DOHH2 (cell line): ENCODE data around the gene NUPR1.

ENCODE experiments used
- H3F3A ChIP-seq: fragments of 200-600 bp; sonication (generic), shearing (Covaris generic); 2 replicates; pipeline ENCODE4 v1.6.0; 2016; ENCODE audit warnings: antibody characterized with exemption, mild to moderate bottlenecking; ENCODE audit not compliant: control insufficient read depth, insufficient read depth
- H3K27ac ChIP-seq: fragments of 200-600 bp; sonication (generic); 2 replicates; pipeline ENCODE4 v1.5.1; 2014; ENCODE audit warnings: low read depth, mild to moderate bottlenecking, low read length, moderate library complexity
- H3K27me3 ChIP-seq: fragments of 200-600 bp; sonication (generic); 2 replicates; pipeline ENCODE4 v1.6.1; 2014; ENCODE audit warnings: mild to moderate bottlenecking, low read length, mixed read lengths; ENCODE audit not compliant: control insufficient read depth
- H3K36me3 ChIP-seq: fragments of 200-600 bp; sonication (generic); 2 replicates; pipeline ENCODE4 v1.6.1; 2014; ENCODE audit warnings: mild to moderate bottlenecking, low read length, moderate library complexity, mixed read lengths; ENCODE audit not compliant: control insufficient read depth
- H3K4me1 ChIP-seq: fragments of 200-600 bp; sonication (generic); 2 replicates; pipeline ENCODE4 v1.6.1; 2014; ENCODE audit warnings: mild to moderate bottlenecking, low read length, mixed read lengths; ENCODE audit not compliant: control insufficient read depth
- H3K4me2 ChIP-seq: fragments of 200-600 bp; sonication (generic); 2 replicates; pipeline ENCODE4 v1.6.0; 2014; ENCODE audit warnings: mild to moderate bottlenecking, low read length, moderate library complexity
- H3K4me3 ChIP-seq: fragments of 200-600 bp; sonication (generic); 2 replicates; pipeline ENCODE4 v1.5.1; 2014; ENCODE audit warnings: mild to moderate bottlenecking, low read length, mixed read lengths
- H3K79me2 ChIP-seq: fragments of 200-600 bp; sonication (generic); 2 replicates; pipeline ENCODE4 v1.6.1; 2014; ENCODE audit warnings: mild to moderate bottlenecking, low read length, mixed read lengths; ENCODE audit not compliant: control insufficient read depth
- H3K9me2 ChIP-seq: fragments of 200-600 bp; sonication (generic); replicated peaks from 2 replicates; pipeline ENCODE4 v1.6.1; 2014; ENCODE audit warnings: mild to moderate bottlenecking, low read length, mixed read lengths; ENCODE audit not compliant: control insufficient read depth
- H3K9me3 ChIP-seq: fragments of 200-600 bp; sonication (generic); 2 replicates; pipeline ENCODE4 v1.6.1; 2014; ENCODE audit warnings: antibody characterized with exemption, low read length, mixed read lengths; ENCODE audit not compliant: control insufficient read depth, insufficient read depth
- H4K20me1 ChIP-seq: fragments of 200-600 bp; sonication (generic); 2 replicates; pipeline ENCODE4 v1.6.0; 2014; ENCODE audit warnings: low read depth, mild to moderate bottlenecking, antibody characterized with exemption, low read length, moderate library complexity; ENCODE audit not compliant: control insufficient read depth, insufficient read depth
- EZH2phosphoT487 ChIP-seq: fragments of 200-600 bp; sonication (generic); IDR thresholded peaks from 2 replicates; pipeline ENCODE4 v1.6.1; 2017; ENCODE audit warnings: borderline replicate concordance, mild to moderate bottlenecking, antibody characterized with exemption, low read length, moderate library complexity, mixed read lengths
- TF ChIP-seq, protein P1 (sequence below): fragments of 200-600 bp; sonication (generic); IDR thresholded peaks from one replicate; pipeline ENCODE4 v1.5.1; 2014; ENCODE audit warnings: antibody characterized with exemption, mild to moderate bottlenecking, low read depth, low read length; ENCODE audit not compliant: poor library complexity, severe bottlenecking

The NUPR1 gene

DNA sequence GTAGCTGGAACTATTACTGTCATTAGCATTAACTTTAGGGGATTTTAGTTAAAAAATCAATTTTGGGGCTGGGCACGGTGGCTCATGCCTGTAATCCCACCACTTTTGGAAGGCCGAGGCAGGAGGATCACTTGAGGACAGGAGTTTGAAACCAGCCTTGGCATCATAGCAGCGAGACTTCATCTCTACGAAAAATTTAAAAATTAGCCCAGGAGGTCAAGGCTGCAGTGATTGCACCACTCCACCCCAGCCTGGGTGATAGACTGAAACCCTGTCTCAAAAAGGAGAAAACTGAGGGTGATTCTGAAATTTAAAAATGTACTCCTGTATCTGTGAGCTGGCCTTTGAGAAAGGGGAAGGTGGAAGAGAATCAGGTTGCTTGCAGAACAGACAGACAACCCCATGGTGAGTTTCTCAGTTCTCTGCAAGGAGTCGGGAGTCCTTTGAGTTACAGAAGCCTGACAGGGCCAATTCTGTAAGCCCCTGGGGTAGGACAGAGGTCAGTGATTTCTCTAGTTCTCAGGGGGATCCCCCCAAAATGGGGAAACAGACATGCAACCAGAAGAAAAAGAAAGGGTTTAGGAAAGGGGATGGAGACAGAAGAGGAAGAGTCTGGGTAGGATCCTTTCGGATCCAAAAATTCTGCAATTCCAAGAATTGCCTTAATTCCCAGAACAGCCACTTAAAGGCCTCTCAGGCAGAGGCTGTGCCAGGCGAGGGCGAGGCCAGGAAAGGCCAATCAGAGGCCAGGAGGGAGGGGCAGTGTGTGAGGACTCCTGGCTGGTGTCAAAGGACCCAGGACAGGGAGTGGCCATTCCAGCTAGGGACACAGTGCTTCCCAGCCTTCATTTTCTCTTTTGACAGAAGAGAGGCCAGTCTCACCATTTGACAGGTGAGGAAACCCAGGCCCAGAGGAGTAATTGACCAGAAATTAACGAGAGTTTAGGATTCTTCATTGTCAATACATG lies 6.7 kb downstream of the NUPR1 start:
- peaks cover 20% of the 10 kb centered on the region for H3K27me3 ChIP-seq
- H3K79me2 ChIP-seq: no peaks in the 10 kb centered on the region
- H3K36me3 ChIP-seq: no peaks in the 10 kb centered on the region
- no peak overlapping the region for H3K27ac ChIP-seq
- H3K4me3 ChIP-seq: no peak overlapping the region
- H4K20me1 ChIP-seq: no peaks in the 10 kb centered on the region
- no peaks in the 10 kb centered on the region for H3K9me2 ChIP-seq
- no peaks in the 10 kb centered on the region for H3K9me3 ChIP-seq
- TF ChIP-seq, protein P1, sequence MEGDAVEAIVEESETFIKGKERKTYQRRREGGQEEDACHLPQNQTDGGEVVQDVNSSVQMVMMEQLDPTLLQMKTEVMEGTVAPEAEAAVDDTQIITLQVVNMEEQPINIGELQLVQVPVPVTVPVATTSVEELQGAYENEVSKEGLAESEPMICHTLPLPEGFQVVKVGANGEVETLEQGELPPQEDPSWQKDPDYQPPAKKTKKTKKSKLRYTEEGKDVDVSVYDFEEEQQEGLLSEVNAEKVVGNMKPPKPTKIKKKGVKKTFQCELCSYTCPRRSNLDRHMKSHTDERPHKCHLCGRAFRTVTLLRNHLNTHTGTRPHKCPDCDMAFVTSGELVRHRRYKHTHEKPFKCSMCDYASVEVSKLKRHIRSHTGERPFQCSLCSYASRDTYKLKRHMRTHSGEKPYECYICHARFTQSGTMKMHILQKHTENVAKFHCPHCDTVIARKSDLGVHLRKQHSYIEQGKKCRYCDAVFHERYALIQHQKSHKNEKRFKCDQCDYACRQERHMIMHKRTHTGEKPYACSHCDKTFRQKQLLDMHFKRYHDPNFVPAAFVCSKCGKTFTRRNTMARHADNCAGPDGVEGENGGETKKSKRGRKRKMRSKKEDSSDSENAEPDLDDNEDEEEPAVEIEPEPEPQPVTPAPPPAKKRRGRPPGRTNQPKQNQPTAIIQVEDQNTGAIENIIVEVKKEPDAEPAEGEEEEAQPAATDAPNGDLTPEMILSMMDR: no peak
- no peak for TF ChIP-seq EZH2phosphoT487
- H3K4me2 ChIP-seq: no peak overlapping the region
- H3F3A ChIP-seq: no peaks in the 10 kb centered on the region
- H3K4me1 ChIP-seq: no peaks in the 10 kb centered on the region

DNA sequence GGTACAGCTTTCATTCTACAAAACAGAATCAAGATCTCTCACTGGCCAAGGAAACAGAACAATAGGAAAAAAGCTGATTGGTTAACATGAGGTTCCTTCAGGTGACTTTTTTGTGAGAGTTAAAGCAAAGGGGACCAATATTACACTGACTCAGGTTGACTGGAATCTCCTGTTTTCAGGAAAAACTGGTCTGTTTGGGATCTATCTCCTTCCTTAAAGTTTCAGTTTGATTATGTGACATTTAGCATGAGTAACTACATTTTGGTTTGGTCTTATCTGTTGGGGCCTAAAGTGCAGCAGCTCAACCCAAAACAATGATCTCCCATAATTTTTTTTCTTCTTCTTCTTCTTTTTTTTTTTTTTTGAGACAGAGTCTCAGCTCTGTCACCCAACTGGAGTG lies 9.7 kb downstream of the NUPR1 start:
- Histone ChIP-seq H3K9me2 (no peaks in the 10 kb centered on the region), H3K9me3 (no peaks in the 10 kb centered on the region), H3K79me2 (no peaks in the 10 kb centered on the region), H3F3A (no peaks in the 10 kb centered on the region), H4K20me1 (no peaks in the 10 kb centered on the region), H3K36me3 (no peaks in the 10 kb centered on the region), H3K27ac (no peak overlapping the region), H3K4me3 (no peak overlapping the region), H3K4me2 (no peak overlapping the region), H3K4me1 (0 out of 2 replicates have a peak, but pooled peaks cover 5% of the 10 kb centered on the region), H3K27me3 (peaks cover 20% of the 10 kb centered on the region)
- no peak for TF ChIP-seq EZH2phosphoT487
- TF ChIP-seq, protein P1: no peak

DNA sequence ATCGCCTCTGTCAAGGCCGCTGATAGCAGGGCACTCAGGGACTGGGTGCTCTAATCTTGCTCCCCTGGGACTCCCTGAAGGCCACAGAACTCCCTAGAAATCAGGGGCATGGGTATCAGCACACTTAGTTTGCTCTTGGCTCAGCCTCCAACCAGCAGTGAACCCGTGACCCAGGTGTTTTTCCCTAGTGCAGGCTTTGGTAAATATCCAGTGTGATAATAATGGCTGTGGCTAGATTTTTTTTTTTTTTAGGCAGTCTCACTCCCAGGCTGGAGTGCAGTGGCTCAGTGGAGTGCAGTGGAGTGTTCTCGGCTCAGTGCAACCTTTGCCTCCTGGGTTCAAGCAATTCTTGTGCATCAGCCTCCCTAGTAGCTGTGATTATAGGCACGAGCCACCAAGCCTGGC lies 10.3 kb downstream of the NUPR1 start:
- H3K4me2 ChIP-seq: no peak overlapping the region
- no peak overlapping the region for H3K27ac ChIP-seq
- no peak overlapping the region for H3K4me3 ChIP-seq
- no peaks in the 10 kb centered on the region for H3K9me2 ChIP-seq
- H3F3A ChIP-seq: no peaks in the 10 kb centered on the region
- peaks cover 21% of the 10 kb centered on the region for H3K27me3 ChIP-seq
- H3K4me1 ChIP-seq: 0 out of 2 replicates have a peak, but pooled peaks cover 5% of the 10 kb centered on the region
- no peaks in the 10 kb centered on the region for H3K79me2 ChIP-seq
- no peaks in the 10 kb centered on the region for H4K20me1 ChIP-seq
- H3K9me3 ChIP-seq: no peaks in the 10 kb centered on the region
- H3K36me3 ChIP-seq: no peaks in the 10 kb centered on the region
- TF ChIP-seq, protein P1: no peak
- no peak for TF ChIP-seq EZH2phosphoT487
